Neuron (in vitro differentiated cells): ENCODE data around the gene DUSP22.
A peak's percentile ranks its signal among the peaks of the same experiment; 100 is the strongest.
"Not testable (repeated sequence)": the region's sequence is repeated elsewhere in the genome, so short reads cannot be mapped to it uniquely, and the experiment has no call there.

Experiments
- H2AFZ ChIP-seq: one replicate; pipeline ENCODE4 v1.6.1; 2013; ENCODE audit warnings: low read depth, mild to moderate bottlenecking, inconsistent platforms, low read length, moderate library complexity
- H3K27me3 ChIP-seq: one replicate; pipeline ENCODE4 v1.6.1; 2013; ENCODE audit warnings: low read length; ENCODE audit not compliant: insufficient read depth
- H3K36me3 ChIP-seq: one replicate; pipeline ENCODE4 v1.6.1; 2013; ENCODE audit warnings: low read length; ENCODE audit not compliant: insufficient read depth
- H3K4me1 ChIP-seq: one replicate; pipeline ENCODE4 v1.6.1; 2013; ENCODE audit warnings: low read length; ENCODE audit not compliant: insufficient read depth
- H3K4me3 ChIP-seq: 2 replicates; pipeline ENCODE4 v1.5.1; 2013; ENCODE audit warnings: mild to moderate bottlenecking, low read length, moderate library complexity
- H3K9me3 ChIP-seq: one replicate; pipeline ENCODE4 v1.6.1; 2013; ENCODE audit warnings: low read length

The DUSP22 gene, protein sequence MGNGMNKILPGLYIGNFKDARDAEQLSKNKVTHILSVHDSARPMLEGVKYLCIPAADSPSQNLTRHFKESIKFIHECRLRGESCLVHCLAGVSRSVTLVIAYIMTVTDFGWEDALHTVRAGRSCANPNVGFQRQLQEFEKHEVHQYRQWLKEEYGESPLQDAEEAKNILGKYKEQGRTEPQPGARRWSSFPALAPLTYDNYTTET

DNA sequence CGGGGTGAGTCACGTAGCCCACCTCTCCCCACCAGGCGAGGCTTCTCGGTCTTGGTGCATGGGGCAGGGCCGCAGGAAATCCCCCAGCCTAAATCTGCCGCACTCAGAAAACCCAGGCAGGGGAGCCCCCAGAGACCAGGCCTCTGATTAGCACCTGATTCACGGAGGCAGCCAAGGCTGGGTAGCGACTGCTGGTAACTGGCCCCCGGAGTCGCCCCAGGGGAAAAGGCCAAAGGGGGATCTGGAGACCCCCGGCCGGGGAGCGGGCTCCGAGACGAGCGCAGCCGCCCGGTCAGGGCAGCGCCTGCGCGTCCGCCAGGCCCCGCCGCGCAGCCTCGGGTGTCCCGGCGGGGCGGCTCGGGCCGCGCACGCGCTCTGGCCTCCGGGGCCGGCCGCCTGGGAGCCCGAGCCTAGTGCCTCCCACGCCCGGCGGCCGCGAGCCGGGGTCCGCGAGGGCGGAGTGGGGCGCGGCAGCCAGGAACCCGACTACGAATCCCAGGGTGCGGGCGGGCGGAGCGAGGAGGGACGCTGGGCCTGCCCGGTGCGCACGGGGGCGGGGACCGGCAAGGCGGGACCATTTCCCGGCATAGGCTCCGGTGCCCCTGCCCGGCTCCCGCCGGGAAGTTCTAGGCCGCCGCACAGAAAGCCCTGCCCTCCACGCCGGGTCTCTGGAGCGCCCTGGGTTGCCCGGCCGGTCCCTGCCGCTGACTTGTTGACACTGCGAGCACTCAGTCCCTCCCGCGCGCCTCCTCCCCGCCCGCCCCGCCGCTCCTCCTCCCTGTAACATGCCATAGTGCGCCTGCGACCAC, at the start of gene DUSP22:
TSS of gene DUSP22 (plus strand) at position 791 of the 809 bp plus-strand sequence. CDS start 53 bp downstream, outside the sequence.
- peak within 1 kb of the TSS; percentile 59 for H2AFZ ChIP-seq
- H3K9me3 ChIP-seq: no peaks in the 10 kb centered on the region
- no peaks in the 10 kb centered on the region for H3K36me3 ChIP-seq
- peaks cover 12% of the 10 kb centered on the region for H3K27me3 ChIP-seq
- H3K4me1 ChIP-seq: peaks cover 11% of the 10 kb centered on the region
- H3K4me3 ChIP-seq: peak within 1 kb of the TSS; percentile 62

GRCh38 chr6:246352-246751, 45.9 kb upstream of the DUSP22 start:
- no peaks in the 10 kb centered on the region for H3K27me3 ChIP-seq
- H3K4me3 ChIP-seq: no peak overlapping the region
- H3K9me3 ChIP-seq: no peaks in the 10 kb centered on the region
- no peak overlapping the region for H2AFZ ChIP-seq
- no peaks in the 10 kb centered on the region for H3K36me3 ChIP-seq
- H3K4me1 ChIP-seq: no peaks in the 10 kb centered on the region

GRCh38 chr6:247351-247750, 44.9 kb upstream of the DUSP22 start:
- Histone ChIP-seq H3K27me3 (peaks cover 3% of the 10 kb centered on the region), H3K9me3 (no peaks in the 10 kb centered on the region), H3K4me3 (no peak overlapping the region), H3K36me3 (no peaks in the 10 kb centered on the region), H2AFZ (no peak overlapping the region), H3K4me1 (no peaks in the 10 kb centered on the region)

DNA sequence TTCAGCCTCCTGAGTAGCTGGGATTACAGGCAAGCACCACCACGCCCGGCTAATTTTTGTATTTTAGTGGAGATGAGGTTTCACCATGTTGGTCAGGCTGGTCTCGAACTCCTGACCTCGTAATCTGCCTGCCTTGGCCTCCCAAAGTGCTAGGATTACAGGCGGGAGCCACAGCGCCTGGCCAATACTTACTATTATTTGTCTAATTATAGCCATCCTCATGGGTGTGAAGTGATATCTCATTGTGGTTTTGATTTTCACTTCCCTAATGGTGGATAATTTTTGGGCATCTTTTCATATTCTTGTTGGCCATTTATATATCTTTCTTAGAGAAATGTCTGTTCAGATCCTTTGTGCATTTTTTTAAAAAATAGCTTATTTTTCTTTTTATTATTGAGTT, 44.2 kb upstream of the DUSP22 start:
- H3K9me3 ChIP-seq, H3K4me3 ChIP-seq, H2AFZ ChIP-seq, H3K27me3 ChIP-seq, H3K4me1 ChIP-seq, H3K36me3 ChIP-seq: not testable (repeated sequence)

DNA sequence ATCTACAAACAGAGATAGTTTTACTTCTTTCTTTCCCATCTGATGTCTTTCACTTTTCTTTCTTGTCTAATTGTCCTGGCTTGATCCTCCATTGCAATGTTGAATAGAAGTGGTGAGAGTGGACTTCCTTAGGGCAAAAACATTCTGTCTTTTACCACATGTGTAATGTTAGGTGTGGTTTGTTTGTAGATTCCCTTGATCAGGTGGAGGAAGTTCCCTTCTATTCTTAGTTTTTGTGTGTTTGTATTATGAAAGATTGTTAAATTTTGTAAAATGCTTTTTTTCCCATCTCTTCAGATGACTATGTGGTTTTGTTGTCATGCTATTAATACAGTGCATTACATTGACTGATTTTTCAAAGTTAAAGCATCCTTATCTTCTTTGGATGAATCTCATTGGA, 41.6 kb upstream of the DUSP22 start:
- H3K4me1 ChIP-seq: no peaks in the 10 kb centered on the region
- no peaks in the 10 kb centered on the region for H3K9me3 ChIP-seq
- H2AFZ ChIP-seq: no peak overlapping the region
- H3K4me3 ChIP-seq: no peak overlapping the region
- H3K36me3 ChIP-seq: no peaks in the 10 kb centered on the region
- peaks cover 3% of the 10 kb centered on the region for H3K27me3 ChIP-seq

DNA sequence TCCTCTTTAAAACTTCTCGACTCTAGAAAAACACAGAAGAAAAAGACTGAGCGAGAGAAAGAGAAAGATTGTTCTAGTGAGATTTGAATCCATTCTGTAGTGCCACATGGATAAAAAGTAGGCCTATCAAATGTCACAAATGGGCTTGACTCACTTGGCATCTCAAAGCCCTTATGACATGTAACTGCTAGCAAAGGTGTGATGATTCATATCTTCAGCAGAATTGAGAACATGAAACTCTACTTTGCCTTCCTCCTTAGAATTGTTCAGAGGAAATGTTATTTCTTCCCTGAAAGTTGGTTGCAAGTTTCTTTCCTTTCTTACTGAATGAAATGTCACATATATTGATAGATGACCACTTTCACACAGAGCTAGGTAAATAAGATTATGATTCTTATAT, 40.4 kb upstream of the DUSP22 start:
- H3K27me3 ChIP-seq: peaks cover 3% of the 10 kb centered on the region
- no peaks in the 10 kb centered on the region for H3K4me1 ChIP-seq
- H3K9me3 ChIP-seq: no peaks in the 10 kb centered on the region
- H2AFZ ChIP-seq: no peak overlapping the region
- no peaks in the 10 kb centered on the region for H3K36me3 ChIP-seq
- no peak overlapping the region for H3K4me3 ChIP-seq

- Histone ChIP-seq H3K27me3 (peaks cover 3% of the 10 kb centered on the region), H3K4me3 (no peak overlapping the region), H2AFZ (no peak overlapping the region), H3K36me3 (no peaks in the 10 kb centered on the region), H3K4me1 (no peaks in the 10 kb centered on the region), H3K9me3 (no peaks in the 10 kb centered on the region)
These were observed 39.3 kb upstream of the DUSP22 start for GRCh38 chr6:252775-253535.

DNA sequence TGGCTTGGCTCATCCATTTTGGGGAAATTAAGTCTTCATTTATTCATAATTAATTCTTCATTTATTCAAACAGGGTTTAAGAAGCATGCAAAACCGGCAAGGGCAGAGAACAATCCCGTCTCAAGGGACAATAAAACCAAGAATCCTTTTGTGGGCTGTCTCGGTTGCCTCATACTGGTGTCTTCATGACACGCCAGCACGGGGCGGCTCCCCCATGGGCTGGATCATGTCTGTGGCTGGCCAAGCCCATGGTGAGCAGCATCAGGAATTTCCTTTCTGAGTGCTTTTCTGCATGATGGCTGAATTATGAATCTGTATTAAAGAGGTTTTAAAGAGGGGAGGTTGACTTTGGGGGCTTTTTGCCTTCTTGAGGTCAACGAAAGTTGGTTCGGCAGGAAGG, 38.3 kb upstream of the DUSP22 start:
- H3K4me3 ChIP-seq: no peak overlapping the region
- no peaks in the 10 kb centered on the region for H3K4me1 ChIP-seq
- H3K27me3 ChIP-seq: peaks cover 3% of the 10 kb centered on the region
- H3K9me3 ChIP-seq: no peaks in the 10 kb centered on the region
- no peaks in the 10 kb centered on the region for H3K36me3 ChIP-seq
- H2AFZ ChIP-seq: no peak overlapping the region

GRCh38 chr6:255041-255750, 37.1 kb upstream of the DUSP22 start:
- peaks cover 3% of the 10 kb centered on the region for H3K27me3 ChIP-seq
- H3K9me3 ChIP-seq: no peaks in the 10 kb centered on the region
- no peaks in the 10 kb centered on the region for H3K4me1 ChIP-seq

DNA sequence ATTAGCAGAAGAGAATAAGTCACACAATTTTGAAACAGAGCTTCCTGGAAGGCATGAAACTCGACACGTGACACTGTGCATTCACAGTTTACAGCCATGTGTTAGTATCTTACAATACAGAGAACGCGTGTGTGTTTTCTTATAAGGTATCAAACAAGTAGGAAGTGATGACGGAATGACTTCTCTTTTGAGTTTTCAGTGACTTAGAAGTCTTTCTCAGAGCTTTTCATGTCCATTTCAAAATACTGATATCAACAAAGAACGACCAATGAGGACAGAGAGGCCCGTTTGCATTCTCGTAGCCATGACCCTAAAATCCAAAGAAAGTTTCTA, 36.6 kb upstream of the DUSP22 start:
- Histone ChIP-seq H3K4me3 (no peak overlapping the region), H3K9me3 (no peaks in the 10 kb centered on the region), H3K27me3 (peaks cover 3% of the 10 kb centered on the region), H2AFZ (no peak overlapping the region), H3K36me3 (no peaks in the 10 kb centered on the region), H3K4me1 (no peaks in the 10 kb centered on the region)

More at GRCh38 chr6:255041-255750, 37.1 kb upstream of the DUSP22 start:
- Histone ChIP-seq H3K4me3 (no peak overlapping the region), H3K36me3 (no peaks in the 10 kb centered on the region), H2AFZ (no peak overlapping the region)

DNA sequence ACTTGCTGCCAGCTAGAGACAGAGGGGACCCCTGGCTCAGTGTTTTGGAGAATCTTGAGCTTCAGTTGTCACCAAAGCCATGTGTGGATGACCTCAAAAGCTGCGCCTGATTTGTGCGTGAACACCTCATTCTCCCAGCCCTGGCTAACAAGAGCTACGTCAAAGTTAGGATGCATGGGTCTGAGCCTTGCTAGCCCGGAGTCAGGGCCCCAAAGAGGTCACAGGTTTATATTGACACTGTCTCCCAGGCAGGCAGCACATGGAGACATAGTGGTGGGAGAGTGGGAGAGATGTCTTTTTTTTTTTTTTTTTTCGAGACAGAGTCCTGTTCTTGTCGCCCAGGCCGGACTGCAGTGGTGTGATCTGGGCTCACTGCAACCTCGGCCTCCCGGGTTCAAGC, 36.1 kb upstream of the DUSP22 start:
- no peaks in the 10 kb centered on the region for H3K4me1 ChIP-seq
- no peaks in the 10 kb centered on the region for H3K9me3 ChIP-seq
- H3K27me3 ChIP-seq: peaks cover 3% of the 10 kb centered on the region
- no peaks in the 10 kb centered on the region for H3K36me3 ChIP-seq
- H2AFZ ChIP-seq: no peak overlapping the region
- no peak overlapping the region for H3K4me3 ChIP-seq

GRCh38 chr6:257031-257725, 35.1 kb upstream of the DUSP22 start:
- Histone ChIP-seq H3K4me3 (no peak overlapping the region), H2AFZ (no peak overlapping the region), H3K27me3 (no peaks in the 10 kb centered on the region), H3K9me3 (no peaks in the 10 kb centered on the region), H3K36me3 (no peaks in the 10 kb centered on the region), H3K4me1 (no peaks in the 10 kb centered on the region)
